Measurements from ENCODE around the gene IRF8.

IRF8 gene

DNA sequence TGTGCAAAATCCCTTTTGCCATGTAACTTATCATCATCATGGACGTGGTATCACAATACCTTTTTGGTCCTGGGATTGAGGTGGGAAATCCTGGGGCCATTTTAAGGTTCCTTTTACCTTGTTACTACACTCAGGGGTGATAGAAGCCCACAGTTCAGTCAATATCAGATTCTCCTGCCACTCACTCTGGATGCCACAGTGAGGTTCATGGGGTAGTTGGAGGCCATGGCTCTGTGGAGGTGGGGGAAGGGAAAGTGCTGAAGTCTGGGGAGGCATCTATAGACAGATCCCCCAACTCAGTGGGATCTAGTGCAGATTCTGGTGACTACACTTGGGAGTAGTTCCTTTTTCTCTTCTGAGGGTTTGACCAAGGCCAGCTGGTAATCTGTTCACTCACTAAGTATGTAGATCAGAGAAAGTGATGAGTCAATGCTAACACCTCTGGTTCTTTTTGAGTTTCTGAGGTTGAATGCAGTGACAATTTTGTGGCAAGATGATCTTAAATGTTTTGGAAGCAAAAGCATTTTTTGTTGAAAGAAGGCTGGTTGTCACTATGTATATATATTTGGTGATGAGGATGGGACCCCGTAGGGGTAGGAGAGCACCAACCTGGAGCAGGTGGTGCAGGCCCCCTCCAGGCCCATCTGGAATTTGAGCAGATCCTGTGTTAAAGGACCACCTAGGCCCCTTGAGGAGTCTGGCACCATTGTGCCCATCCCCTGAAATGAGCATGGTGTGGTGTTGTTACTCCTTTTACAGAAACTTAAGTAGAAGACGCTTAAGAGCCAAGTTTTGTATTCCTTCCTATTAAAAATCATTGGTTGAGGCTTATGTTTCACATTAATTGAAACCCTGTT lies 18.8 kb upstream of the IRF8 start:
- H3K27ac ChIP-seq: no peak overlapping the region
- TF ChIP-seq, protein P1, sequence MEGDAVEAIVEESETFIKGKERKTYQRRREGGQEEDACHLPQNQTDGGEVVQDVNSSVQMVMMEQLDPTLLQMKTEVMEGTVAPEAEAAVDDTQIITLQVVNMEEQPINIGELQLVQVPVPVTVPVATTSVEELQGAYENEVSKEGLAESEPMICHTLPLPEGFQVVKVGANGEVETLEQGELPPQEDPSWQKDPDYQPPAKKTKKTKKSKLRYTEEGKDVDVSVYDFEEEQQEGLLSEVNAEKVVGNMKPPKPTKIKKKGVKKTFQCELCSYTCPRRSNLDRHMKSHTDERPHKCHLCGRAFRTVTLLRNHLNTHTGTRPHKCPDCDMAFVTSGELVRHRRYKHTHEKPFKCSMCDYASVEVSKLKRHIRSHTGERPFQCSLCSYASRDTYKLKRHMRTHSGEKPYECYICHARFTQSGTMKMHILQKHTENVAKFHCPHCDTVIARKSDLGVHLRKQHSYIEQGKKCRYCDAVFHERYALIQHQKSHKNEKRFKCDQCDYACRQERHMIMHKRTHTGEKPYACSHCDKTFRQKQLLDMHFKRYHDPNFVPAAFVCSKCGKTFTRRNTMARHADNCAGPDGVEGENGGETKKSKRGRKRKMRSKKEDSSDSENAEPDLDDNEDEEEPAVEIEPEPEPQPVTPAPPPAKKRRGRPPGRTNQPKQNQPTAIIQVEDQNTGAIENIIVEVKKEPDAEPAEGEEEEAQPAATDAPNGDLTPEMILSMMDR (IDR thresholded peaks at IDR 0.05): no peak
- TF ChIP-seq ZFX (IDR thresholded peaks at IDR 0.05; ENCODE audit: borderline replicate concordance): no peak

DNA sequence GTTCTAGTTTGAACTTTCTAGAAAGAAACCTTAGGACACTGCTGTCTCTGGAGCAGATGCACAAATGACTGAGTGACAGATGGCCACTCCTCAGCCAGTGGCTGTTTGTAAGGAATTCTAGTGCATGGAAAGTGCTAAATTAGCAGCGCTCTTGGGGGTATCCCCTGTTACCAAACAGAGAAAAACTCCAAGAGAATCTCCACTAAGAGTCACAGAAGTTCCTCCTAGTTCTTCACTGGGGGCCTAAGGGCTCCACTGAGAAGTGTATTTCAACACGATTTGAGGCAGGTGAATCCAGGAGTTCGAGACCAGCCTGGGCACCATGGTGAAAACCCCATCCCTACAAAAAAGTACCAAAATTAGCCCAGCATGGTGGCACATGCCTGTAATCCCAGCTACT lies 18.1 kb upstream of the IRF8 start:
- TF ChIP-seq ZFX (IDR thresholded peaks at IDR 0.05; ENCODE audit: borderline replicate concordance): no peak
- TF ChIP-seq, protein P1 (IDR thresholded peaks at IDR 0.05): no peak
- H3K27ac ChIP-seq: no peak overlapping the region

DNA sequence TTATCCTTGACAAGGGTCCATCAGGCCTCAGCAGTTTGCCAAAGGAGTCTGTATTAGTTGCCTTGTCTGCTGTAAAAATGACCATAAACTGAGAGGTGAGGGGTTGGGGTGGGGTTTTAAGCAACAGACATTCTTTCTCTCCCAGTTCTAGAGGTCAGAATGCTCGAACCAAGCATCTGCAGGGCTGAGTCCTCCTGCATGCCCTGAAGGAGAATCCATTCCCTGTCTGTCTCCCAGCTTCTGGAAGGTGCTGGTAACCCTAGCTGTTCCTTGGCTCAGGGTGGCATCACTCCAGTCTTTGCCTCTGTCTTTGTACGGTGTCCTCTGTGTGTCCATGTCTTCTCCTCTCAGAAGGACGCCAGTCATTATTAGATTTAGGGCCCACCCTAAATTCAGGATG lies 17.5 kb upstream of the IRF8 start:
- no peak overlapping the region for H3K27ac ChIP-seq
- no peak for TF ChIP-seq ZFX (IDR thresholded peaks at IDR 0.05; ENCODE audit: borderline replicate concordance)
- TF ChIP-seq, protein P1 (IDR thresholded peaks at IDR 0.05): no peak

DNA sequence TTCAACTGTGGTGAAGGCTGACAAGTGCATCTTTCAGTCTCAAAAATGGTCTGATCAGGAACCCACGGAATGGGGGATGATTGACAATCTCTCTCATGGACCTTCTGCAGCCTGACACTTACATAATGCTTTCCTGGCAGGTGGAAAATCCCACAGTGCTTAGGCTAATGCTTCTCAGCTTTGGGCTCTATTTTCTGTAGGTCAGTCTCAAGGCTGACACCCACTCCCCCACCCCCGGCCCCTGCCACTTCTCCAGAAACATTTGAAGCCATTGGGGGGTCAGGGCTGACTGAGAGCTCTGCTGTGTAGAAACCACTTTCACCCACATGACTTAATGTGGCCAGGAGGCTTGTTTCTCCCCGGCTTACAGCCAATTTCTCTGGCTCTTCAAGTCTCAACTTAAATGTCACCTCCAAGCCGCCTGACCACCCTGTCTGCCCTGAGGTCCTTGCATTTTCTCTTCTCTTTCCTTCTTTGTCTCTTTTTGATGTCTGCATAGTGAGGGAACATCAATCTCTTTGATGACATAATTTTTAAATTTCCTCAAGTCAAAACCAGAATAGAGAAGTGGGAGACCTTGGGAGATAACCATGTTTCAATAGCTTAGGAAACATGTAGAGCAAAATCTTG lies 16.7 kb upstream of the IRF8 start:
- no peak overlapping the region for H3K27ac ChIP-seq
- TF ChIP-seq ZFX (IDR thresholded peaks at IDR 0.05; ENCODE audit: borderline replicate concordance): no peak
- TF ChIP-seq, protein P1 (IDR thresholded peaks at IDR 0.05): no peak

DNA sequence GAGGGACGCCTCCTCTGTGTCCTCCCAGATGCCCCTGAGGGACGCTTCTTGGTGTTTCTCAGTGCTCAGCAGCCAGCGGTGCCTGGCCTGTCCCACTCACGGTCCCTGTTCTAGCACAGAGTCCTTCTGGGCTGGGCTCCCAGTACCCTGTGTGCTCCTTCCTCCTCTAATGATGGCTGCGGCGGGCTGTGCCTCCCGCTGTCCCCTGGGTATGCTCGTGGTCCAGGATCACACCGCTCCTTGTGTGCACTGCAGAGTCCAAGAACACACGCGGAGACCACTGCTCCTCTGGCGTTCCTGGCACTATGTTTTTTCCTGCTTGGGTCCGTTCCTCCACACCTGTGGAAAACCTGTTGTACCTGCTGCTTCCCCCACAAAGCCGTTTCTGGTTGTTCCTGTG lies 15.1 kb upstream of the IRF8 start:
- H3K27ac ChIP-seq: no peak overlapping the region
- TF ChIP-seq ZFX (IDR thresholded peaks at IDR 0.05; ENCODE audit: borderline replicate concordance): no peak
- TF ChIP-seq, protein P1 (IDR thresholded peaks at IDR 0.05): no peak

DNA sequence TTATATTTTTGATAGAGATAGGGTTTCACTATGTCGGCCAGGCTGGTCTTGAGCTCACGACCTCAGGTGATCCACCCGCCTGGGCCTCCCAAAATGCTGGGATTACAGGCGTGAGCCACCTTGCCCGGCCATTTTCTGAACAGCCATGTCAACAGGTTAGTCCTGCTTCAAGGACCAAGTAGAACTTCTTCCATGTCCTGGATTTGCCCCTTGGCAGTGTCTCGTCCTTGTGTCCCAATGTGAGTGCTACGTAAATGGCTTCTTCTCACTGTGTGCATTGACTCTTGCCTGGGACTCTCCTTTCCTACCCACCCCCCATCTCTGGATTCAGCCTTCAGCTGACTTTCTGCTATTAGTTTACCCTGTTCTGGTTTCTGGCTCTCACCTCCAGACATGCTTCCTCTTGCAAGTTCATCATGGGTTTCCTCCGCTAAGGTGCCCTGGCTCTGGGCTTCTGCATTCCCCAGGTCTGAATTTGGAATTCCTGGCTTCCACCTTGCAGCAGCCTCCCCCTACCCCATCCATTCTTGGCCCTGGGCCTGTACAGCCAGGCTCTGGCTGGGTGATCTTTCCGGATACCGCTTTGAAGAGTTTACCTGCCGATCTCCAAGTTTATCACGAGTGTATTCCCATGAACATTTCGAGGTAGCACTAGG lies 14.0 kb upstream of the IRF8 start:
- no peak overlapping the region for H3K27ac ChIP-seq
- TF ChIP-seq, protein P1 (IDR thresholded peaks at IDR 0.05): no peak
- no peak for TF ChIP-seq ZFX (IDR thresholded peaks at IDR 0.05; ENCODE audit: borderline replicate concordance)
